Activated CD8-positive, alpha-beta memory T cell treated with anti-CD3 and anti-CD28 coated beads, Interleukin-2, amount 50 U/mL, for 24 hours (primary cell): ENCODE data around the gene WDR35.
A peak's percentile ranks its signal among the peaks of the same experiment; 100 is the strongest.

Experiments
- DNase-seq: peaks from one replicate; pipeline ENCODE4 v3.0.0-alpha.2; 2020; ENCODE audit errors: extremely low read depth

WDR35 gene

DNA sequence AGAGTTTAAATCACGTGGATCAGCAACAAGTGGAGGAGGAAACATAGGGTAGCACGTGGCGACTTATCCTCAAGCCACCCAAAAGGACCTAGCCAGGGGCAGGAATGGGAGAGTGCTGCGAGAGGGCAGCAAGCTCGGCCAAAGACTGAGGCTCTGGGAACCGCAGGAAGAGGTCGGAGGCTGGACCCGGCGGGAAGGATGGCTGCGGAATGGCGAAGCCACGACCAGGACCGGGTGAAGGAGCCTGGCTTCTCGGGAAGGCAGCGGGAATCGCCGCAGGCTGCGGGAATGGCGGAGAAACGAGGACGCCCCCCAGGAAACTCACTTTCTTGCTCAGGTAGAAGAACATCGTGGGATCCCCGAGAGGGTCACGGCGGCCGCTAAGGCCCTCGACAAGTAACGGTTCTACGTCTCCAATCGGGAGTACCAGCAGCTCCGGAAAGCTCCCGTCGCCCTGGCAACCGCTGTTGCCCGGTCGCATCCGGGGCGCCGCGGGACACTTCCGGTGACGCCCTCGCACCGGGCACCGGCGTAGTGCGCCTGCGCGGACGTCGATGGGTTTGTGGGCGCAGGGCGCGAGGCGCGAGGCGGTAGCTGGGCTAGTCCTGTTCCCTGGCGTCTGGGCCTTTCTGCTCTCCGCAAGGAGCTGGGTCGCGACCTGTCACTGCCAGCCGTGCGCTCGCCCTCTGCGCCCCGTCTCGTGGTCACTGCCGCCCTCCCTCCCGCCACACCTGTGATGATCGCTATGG, at the start of gene WDR35:
TSS of gene WDR35 (minus strand) at position 439 of the 749 bp plus-strand sequence. CDS start at position 349, 90 bp downstream.
- DNase-seq = peak; percentile 78

DNA sequence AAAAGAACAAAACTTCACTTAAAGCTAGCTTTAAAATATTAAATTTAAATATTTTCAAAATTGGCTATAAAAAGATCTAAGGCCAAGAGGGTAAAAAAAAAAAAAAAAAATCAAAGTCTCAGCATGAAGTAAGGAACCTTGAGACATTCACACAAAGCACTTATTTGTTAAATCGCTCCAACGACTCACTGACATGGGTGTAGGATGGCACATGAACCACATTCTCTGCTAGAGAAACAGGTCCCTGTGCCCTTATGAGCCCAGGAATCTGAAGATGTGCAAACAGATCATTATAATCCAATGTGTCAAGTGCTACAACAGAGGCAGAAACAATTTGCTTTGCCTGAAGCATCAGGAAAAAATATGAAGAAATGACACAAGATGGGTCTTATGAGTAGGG, 47.8 kb upstream of the WDR35 start:
- no peak for DNase-seq

DNA sequence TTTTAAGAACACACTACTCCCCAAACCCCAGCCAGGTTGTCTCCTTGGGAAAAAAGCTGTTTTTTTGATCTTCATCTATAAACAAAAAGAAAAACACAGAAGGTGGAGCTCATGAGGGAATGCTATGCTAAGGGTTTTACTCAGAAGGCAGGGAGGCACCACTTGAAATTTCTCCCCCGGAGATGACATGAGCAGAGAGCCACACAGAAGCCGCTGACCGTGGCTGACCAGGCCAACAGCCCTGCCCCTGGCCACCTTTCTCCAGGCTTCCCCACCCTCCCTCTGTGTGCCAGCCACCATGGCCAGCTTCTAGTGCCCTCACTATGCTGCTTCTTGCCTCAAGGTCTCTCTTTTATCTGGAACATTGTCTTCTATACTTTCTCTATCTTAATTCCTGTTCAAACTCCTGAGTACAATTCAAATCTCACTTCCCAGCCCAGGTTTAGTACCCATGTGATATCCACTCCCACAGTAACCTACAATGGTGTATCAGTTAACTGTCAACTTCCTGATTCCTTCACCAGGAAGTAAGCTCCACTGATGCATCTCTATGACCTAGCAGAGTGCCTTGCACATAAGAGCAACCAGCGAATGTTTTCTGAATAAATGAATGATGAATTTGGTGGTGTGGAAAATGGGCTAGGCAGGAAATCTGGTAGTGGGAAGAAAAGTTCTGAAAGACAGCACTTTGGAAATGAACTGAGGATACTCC, 46.2 kb upstream of the WDR35 start:
- no peak for DNase-seq

DNA sequence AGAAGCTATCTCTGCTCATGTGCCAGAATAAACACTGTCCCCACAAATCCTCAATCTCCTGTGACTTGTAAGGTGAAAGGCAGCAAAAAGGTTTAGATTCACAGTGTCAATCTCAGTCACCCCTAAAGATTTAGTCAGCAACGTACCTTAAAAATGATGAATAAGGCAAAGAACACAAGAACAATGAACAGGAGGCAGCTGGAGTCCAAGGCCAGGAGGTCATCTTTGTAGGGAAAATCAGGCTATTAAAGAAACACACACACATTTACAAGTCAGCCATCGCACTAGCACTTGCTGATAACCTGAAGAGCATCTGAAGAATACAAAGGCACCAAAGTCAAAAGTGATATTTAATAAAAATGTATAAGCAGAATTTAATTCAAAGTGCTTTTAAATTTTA, 44.9 kb upstream of the WDR35 start:
- DNase-seq = no peak

DNA sequence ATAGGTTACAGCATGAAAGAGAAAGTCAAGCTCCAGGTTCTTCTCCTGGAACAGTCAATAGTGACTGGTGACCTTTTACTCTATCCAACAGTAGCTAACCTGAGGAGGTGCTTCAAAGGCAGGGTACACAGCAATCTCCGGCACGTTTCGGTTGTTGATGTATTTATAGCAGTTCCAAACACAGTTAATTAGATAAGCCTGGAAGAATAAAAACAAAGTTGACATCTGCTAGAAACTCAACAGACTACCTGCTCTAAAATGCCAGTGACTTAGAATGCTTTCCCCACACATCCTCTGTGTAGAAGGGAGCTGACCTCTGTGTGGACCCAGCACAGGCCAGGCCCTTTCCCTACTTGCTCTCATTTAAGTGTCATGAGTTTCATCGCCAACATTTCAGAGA, 44.3 kb upstream of the WDR35 start:
- no peak for DNase-seq

DNA sequence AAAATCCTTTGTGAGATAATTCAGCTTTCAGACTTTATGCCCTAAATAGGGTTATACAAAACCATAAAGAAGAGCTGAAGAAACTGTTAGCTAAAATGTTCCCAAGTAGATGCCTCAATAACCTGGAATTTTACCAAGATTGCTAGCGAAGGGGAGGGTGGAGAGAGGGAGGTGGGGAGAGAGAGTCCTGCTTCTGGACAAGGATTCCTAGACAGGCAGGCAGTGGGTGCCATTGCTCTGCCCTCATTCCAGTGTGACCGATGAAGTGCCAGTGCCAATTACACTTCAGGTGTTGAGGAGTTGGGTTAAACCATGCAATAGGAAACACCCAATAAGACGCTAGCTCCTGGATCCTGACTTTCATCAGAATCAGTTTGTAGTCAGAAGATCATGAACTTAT, 43.4 kb upstream of the WDR35 start:
- DNase-seq = no peak

DNA sequence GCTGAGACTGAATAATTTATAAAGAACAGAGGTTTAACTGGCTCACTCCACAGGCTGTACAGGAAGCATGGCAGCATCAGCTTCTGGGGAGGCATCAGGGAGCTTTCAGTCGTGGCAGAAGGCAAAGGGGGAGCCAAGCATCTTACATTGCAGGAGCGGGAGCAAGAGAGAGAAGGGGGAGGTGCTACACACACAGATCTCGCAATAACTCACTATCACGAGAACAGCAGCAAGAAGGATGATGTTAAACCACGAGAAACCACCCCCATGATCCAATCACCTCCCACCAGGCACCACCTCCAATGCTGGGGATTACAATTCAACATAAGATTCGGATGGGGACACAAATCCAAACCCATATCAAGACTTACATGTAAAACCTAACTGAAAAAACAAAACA, 40.3 kb upstream of the WDR35 start:
- DNase-seq = no peak

DNA sequence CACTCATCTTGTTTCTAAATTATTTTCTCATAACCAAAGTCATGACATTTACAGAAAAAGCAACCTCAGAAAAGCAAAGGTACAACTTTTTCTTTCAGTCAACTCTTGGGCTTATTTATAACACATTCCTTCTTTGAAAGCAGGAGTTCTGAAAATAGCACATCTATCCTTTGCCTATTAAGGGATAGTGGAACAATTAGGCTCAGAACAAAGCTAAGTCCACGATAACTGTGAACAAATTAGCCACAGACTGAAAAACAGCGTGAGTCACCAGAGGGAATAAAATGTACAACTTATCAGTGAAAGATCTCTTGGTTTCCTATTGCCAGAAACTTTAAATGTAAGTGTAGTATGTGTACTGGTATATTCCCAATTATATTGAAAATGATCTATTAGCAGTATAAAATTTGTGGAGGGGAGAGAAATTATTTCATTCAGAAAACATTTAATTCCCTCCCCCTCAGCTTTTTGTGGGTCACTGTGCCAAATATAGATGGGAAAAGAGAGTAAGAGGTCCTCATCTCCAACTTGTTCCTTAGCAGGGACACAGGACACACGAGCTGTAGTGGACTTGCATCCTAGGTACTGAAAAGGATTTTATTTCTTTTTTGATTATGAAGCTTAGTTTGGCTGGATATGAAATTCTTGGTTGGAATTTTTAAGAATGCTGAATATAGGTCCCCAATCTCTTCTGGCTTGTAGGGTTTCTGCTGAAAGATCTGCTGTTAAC, 38.0 kb upstream of the WDR35 start:
- no peak for DNase-seq

DNA sequence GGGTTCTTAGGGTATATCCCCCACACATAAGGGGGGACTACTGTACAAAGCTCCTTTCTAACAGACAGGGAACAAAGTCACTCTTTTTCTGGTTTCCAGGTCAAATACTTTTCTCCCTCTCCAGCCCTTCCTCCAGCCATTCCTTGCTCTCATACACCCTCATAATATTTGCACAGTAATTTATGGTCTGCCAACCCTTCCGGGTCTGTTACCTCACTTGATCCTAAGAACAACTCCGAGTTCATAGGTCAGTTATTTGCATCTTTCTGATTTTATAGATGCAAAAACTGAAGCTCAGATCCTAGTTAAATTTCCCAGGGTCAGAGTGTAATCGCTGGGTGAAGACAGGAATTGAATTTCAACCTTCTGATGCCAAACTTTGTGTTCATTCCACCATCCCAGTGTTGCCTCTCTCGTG, 37.4 kb upstream of the WDR35 start:
- DNase-seq = no peak

DNA sequence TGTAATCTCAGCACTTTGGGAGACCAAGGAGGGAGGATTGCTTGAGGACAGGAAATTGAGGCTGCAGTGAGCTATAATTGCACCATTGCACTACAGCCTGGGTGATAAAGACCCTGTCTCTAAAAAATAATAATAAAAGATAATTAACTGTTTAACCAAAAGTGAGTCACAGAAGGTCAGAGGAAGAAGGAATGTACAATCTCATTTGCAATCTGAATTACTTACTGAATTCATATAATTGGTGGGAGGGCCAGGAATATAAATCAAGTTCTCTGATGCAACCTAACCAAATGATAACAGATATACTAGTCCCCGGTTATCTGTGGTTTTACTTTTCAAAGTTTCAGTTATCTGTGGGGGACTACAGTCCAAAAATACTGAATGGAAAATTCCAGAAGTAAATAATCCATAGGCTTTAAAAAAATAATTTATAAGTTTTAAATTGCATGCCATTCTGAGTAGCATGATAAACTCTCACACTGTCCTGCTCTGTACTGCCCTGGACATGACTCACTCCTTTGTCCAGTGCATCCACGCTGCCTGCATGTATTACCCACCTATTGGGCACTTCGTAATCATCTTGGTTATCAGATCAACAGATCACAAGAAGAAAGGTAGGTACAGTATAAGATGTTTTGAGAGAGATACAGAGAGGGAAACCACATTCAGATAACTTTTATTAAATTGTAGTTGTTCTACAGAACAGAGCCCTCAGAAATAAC, 35.3 kb upstream of the WDR35 start:
- DNase-seq = no peak

DNA sequence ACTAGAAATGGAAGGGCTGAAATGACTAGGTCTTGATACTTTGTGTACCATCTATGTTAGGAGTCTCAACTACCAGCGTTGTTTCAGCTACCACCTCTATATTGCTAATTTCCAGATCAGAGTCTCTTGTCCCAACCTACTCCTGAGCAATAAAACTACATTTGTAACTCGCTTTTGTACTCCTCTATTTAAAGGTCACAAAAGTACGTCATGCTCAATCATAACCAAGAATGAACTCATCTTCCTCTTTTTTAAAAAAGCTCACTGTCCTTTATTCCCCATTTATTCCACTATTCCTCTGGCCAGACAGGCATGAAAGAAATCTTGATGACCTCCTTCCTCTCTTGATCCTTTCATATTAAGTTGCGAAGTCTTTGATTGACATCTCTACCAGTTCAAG, 33.8 kb upstream of the WDR35 start:
- DNase-seq = no peak

DNA sequence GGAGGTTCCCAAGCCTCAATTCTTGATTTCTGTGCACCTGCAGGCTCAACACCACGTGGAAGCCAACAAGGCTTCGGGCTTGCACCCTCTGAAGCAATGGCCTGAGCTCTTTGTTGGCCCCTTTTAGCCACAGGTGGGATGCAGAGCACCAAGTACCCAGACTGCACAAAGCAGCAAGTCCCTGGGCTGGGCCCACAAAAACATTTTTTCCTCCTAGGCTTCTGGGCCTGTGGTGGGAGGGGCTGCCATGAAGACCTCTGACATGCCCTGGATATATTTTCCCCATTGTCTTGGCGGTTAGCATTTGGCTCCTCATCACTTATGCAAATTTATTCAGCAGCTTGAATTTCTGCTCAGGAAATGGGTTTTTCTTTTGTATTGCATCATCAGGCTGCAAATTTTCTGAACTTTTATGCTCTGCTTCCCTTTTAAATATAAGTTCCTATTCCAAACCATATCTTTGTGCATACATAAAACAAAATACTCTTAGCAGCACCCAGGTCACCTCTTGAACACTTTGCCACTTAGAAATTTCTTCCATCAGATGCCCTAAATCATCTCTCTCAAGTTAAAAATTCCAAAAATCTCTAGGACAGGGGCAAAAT, 31.6 kb upstream of the WDR35 start:
- DNase-seq = no peak

DNA sequence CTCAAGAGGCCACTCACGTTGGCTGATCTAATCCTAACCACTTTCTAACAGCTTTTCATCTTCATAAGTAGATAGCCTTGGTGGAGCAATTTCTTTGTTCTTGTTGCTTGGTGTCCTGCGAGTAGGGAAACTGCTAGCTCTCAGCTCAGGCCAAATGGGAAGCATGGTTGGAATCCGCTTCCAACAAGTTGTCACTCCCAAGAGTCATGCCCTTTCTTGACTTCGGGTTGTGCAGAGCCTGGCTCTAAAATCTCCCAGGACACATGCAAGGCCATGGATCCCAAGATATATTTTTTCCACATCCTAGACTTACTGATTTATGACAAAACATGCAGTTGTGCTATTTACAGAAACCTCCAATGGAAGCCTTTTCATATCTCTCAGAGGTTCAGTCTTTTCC, 29.8 kb upstream of the WDR35 start:
- no peak for DNase-seq

DNA sequence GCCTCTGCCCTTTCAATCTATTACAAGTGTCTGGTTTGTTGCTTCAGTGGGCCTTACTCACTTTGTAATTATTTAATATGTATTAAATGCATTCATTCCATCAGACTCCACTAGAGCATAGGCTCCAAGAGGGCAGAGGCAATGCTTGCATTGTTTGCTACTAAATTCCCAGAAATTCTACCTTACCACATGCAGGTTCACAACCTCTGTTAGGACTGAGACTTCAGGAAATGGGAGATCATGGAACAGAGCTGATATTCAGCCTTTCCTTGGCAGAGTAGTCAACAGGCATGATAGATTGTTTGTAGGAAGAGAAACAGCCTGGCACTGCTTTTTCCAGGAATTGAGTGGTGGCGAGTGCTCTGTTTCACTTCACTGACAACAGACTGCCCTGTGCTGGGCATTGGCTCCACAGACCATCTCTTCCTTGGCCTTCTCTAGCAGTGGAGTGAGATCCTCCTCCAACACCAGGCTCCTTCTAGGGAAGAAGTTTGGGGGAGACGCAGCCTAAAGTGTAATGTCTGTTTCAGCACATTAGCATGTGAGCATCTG, 28.8 kb upstream of the WDR35 start:
- no peak for DNase-seq

DNA sequence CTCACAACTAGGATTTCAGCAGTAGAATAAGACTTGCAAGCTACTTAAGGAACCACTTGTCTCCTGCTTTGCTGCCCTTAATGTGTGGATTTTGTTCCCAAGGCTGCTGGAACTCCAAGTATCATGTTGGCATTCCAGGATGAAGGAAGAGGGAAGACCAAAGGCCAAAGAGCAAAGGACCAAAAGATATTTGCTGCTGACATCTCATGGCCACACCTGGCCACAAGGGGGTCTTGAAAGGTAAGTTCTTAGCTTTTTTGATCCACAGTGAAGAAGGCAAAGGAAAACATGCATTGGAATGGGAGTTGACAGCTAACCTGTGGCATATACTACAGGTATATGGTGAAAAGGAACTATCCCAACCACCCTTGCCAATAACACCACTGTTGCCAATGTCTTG, 26.4 kb upstream of the WDR35 start:
- no peak for DNase-seq

DNA sequence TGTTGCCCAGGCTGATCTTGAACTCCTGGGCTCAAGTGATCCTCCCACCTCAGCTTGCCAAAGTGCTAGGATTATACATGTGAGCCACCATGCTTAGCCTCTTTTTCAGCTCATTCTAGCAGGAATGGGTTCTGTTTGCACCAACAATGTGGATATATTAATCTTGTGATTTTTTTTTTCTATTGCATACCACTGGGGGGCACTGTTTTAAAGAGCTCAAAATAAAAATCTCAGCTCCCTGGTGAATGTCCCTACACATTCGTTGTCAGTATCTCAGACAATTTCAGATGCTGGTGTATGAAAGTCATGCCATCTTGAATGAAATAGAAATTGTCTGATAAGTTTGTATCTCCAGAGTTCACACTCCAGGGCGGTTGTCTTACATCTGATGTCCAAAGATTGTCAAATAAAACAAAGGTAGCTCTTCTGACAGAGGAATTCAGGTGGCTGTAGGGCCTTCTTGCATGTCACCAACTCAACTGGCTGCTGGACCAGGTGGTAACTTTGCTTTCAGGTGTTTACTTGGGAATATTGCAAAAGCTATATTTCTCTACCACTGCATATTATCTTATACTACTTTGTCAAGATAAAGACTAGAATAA, 25.7 kb upstream of the WDR35 start:
- no peak for DNase-seq

DNA sequence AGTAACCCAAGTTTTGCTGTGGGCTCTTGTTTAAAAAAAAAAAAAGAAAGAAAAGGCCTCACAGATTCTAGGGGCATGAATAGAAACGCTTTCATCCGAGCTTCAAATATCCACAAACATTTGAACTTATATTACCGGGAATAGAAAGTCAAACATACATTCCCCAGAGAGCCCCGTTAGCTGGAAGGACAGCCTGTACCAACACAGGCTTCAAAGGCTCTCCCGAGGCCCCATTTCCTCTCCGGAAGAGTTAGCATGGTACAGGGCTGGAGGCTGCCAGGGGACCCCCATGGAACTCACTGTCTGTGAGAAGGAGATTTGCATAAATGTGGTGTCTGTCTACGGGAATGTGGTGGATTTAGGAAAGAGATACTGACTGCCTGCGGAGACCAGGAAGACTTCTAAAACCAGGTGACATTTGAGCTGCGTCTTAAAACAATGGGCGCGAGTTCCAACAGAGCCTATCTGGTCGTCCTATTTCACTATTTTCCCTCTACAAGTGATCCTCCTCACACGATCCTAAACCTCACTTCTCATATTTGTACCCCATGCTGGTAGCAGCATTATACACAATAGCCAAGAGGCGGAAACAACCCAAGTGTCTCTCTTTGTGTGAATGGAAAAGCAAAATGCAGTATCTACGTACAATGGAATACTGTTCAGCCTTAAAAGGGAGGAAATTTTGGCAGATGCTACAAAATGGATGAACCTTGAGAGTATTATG, 23.4 kb upstream of the WDR35 start:
- no peak for DNase-seq

DNA sequence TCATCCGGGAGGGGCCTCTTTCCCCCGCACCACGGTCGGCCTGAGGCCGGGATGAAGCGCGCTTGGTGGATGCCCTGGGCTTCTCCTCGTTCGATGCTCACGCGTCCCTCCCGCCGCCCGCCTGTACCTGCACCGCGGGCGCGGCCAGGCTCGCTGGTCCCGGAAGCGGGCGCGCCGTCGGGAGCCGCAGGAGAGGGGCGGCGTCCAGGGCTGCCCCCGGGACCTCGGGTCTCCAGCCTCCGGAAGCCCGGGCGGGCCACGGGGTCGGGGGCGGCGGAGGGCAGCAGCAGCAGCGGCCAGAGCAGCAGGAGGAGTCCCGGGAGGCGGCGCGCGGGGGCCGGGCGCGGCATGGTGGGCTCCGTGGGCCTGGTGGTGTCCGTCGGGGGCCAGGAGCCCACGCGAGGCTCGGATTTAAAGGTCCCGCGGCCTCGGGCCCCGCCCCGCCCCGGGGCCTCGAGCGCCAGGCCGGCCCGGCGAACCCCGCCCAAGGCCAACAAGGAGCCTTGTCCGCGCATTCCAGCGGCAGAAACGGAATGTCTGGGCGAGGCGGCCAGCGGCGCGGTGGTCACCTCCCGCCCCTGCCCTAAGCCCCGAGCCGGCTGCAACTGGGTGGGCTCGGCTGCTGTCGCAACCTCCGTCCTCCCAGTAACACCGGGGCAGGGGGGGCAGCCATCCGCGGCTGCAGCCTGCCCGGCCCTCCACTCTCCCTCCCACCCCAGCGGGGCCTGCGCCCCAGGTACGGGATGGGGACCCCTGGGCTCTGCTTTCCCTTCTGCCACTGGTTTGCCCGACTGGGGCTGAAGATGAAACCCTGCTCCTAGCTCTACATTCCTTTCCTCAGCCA, 22.6 kb upstream of the WDR35 start, which contains the start of gene MATN3:
TSS of gene MATN3 (minus strand) at position 387 of the 844 bp plus-strand sequence. CDS start at position 350, 37 bp downstream.
- no peak for DNase-seq

DNA sequence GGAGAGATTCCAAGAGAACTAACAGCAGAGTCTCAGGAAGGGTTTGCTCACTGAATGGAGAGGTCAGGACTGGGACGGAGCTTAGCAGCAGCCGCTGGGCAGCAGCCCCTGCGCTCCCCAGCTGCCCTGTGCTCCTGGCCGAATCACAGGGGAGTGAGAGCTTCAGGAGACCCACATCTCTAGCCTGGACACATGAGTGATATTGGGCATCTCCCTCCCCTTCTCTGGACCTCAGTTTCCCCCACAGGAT, 22.1 kb upstream of the WDR35 start:
- no peak for DNase-seq
